GM21423 (cell line): ENCODE measurements around the gene ADAM12.

Experiments
- ATAC-seq: cut with Tn5 transposase; IDR thresholded peaks from one replicate; pipeline ENCODE4 v1.9.1; 2021; ENCODE audit warnings: mild to moderate bottlenecking, moderate library complexity; ENCODE audit not compliant: unreplicated experiment

Gene ADAM12

DNA sequence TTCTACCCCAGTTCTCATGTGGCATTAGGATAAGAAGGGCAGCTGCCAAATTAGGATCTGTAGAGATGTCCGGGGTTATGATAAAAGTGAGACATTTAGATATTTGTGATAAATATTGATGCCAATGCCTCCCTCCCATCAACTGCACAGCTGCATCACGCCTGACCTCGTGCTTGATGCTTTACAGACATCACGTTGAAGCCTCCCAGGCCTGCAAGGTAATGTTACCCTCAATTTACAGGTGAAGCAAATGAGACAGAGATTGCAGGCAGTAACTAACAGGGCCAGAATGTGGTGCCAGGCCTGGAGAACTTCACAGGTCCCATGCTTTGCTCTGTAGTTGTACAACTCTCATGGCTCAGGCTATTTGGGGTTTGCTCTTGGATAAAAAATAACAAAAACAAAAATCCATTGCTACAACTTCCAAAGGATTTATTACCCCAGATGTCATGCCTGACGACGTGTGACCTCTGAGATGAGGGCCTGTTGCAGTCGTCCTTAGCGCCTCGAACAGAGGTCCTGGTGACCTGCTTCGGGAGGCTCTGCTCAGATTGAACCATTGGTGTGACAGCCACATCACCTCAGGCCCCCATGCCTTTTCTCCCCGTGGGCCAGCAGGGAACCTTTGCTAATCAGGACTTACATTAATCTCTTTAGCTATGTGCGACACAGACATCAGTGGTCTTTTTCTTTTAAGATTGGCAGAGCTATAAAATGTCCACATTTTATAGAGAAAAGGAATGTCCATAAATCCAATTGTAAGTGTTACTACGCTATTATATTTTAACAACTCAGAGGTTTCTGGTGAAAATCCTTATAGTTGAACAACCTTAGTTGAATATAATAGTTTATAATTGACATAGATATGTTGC is 169.3 kb downstream of the ADAM12 start:
- ATAC-seq = no peak

GRCh38 chr10:126218174-126218573 is 170.1 kb downstream of the ADAM12 start:
- ATAC-seq = no peak

DNA sequence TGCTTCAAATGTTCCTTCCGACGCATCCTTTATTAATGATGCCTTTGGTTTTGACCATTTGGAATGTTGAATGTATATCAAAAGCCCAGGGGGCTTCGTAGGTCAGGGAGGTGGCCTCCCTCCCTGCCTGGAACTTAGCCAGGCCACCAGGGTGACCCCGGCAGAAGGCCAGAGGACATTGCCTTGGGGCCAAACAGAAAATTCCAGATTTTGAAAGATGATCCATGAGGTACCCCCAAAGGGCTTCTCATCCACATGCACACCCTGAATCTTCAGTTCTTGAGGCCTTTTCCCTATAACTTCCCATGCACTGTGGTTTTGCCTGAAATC is 171.7 kb downstream of the ADAM12 start:
- no peak for ATAC-seq

DNA sequence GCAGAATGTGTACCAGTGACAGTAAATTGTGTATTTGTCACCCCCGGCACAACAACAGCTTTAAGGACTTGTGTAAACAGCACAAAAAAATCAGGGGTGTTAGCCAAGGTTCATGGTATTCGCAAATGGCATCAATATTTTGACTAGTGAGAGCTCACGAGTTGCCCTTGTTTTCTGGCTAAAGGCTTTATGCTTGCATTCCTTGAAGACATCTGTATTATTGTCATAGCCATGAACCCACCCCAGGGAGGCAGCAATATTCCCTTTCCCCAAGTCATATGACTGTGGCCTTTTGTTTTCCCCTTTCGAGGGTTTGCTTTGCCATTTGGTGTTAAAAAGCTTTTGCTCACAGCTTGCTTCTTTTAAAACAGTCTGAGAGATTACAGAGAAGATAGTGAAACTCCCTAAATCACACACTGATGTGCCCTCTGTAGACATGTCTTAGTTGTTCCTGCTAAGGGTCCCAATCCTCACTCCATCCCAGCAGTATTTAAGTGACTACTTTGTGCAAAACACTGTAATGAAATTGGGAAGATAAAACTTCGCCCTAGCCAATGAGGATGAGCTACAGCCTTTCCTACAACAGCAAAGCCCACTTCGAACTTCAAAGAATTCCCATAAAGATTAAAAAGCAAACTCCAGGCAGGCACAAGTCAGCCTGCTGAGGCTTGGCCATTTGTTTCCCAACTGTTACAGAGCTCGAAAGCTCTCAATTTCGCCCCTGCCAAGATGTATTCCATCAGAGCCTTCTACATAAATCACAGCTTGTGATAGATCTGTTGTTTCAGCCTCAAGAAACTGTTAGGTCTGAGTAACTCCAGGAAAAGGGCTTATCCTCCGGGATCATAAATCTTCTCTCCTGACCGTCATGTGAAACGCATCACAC is 172.3 kb downstream of the ADAM12 start:
- no peak for ATAC-seq

- ATAC-seq = no peak
Observed at GRCh38 chr10:126214679-126215078, 173.6 kb downstream of the ADAM12 start.

GRCh38 chr10:126214021-126214420 is 174.3 kb downstream of the ADAM12 start:
- ATAC-seq = no peak

DNA sequence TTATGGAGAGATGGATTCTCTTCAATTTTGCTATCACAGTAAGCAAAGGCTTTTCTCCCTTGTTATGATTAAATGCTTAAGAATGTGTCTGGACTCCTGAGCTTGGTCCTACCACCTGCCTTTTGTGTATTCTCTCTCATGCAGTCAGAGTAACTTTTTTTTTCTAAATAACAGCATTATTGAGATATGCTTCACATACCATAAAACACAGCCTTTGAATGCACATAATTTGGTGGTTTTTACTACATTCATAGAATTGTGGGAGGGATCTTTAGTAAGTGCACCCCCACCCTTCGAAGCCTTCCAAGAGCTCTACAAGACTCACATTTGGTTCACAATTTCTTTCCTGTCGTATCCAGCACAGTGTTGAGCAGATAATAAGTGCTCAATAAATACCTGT is 175.5 kb downstream of the ADAM12 start:
- no peak for ATAC-seq

GRCh38 chr10:126210051-126210651 is 178.1 kb downstream of the ADAM12 start:
- no peak for ATAC-seq

GRCh38 chr10:126209451-126209850 is 178.8 kb downstream of the ADAM12 start:
- no peak for ATAC-seq

DNA sequence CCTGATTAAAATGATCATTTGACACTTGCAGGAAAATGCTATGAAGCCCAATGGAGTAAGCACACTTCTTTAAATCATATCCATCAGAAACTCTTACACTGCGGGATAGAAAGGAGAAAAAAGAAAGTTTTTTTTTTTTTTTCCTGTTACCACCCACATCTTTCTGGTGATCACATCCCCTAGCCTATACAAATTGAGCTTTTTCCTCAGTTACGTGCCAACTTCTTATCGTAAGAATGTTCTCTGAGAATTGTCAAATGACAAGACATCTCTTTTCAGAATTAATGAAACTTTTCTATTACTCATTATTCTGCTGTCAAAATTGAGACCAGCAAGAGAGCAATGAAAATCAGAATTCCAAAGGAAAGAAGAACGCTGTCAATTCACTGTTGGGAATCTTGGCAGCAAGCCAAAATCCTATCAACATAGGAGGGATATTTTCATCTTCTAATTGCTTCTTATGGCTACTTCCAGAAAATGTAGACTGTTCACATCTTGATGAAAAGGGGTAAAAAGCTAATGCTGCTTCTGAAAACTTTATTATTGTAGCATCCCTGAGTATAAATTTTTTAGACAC is 179.5 kb downstream of the ADAM12 start:
- no peak for ATAC-seq

- no peak for ATAC-seq
Observed at GRCh38 chr10:126207851-126208250, 180.4 kb downstream of the ADAM12 start.

DNA sequence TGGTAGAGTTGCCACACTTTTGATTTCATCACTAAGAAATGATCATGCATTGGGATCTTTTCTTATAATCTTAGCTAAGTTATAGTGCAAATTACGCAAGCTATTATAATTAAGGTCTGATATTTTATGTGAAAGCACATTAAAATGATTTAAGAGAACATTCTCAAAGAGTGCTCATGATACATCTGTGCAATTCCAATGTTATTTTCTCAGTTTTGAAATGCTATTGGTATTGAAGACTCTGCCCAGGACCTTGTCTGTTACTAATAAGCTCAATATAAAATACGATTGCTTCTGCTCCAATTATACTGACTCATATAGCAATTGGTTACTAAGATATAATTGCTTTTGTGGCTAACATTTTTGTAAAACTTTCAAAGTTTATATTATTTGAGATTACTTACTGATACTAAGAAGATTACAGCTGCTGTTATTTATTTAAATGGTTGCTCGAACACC is 180.9 kb downstream of the ADAM12 start:
- no peak for ATAC-seq

DNA sequence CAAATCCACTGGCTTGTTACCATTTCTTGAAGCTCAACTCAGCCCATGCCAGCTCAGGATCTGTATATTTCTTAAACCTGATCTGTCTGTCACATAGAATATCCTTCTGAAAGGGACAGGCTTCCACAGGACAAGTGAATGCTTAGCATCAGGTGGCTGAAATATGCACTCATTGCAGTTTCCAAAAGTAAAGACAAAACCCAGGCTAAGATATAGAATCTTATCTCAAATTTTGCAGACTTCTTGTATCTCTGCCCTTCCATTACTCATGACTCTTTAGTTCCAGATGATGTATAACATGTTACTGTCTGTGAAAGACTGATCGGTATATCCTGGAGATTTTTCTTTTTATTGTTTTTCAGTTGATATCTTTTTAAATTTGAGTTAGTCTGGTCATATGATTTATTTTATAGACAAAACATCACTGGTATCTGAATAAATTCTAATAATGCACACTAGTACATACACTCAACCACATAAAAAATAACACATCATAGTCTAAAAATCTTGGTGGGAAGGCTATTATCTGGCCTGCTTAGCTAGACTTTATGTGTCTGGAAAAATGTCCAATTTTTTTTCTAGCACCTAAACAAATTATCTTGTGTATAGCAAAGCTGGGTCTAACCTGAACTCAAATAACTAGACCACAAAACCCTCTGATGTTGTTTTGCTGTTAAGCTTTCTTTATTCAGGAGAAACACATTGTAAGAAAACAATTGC is 182.6 kb downstream of the ADAM12 start:
- no peak for ATAC-seq

GRCh38 chr10:126204320-126204719 is 184.0 kb downstream of the ADAM12 start:
- ATAC-seq = no peak

DNA sequence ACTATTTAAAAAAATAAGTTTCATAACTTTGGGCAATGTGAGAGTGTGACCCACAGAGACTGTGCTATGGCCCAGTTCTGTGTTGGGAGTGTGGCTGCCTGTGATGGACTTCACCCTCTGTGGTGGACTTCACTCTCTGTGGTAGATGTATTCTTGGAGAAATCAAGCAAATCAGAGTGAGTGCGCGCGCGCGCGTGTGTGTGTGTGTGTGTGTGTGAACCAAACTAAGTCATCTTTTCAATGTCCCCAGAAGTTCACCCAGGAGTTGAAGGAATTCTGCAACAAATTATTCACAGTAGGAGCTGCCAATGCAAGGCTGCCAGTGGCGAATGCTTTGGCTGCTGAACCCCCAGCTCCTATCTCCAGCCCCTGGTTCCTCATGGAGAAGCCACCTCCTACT is 184.5 kb downstream of the ADAM12 start:
- no peak for ATAC-seq

DNA sequence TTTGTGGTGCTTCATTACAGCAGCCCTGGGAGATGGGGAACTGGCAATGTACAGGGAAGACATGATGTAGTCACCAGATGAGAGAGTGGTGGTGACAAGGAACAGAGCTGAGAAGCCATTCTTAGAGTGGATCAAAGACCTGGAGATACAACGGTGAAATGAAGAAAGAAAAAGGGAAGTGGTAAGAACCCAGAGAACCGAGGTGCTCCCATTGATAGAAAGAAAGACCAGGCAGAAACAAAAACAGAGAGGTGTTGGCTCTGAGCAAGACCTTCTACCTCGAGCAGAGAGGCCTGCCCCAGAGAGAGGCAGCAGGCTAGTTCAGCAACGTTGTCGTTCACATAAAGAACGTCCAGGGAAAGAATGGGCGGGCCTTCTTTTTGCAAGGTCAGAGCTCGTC is 186.7 kb downstream of the ADAM12 start:
- no peak for ATAC-seq

DNA sequence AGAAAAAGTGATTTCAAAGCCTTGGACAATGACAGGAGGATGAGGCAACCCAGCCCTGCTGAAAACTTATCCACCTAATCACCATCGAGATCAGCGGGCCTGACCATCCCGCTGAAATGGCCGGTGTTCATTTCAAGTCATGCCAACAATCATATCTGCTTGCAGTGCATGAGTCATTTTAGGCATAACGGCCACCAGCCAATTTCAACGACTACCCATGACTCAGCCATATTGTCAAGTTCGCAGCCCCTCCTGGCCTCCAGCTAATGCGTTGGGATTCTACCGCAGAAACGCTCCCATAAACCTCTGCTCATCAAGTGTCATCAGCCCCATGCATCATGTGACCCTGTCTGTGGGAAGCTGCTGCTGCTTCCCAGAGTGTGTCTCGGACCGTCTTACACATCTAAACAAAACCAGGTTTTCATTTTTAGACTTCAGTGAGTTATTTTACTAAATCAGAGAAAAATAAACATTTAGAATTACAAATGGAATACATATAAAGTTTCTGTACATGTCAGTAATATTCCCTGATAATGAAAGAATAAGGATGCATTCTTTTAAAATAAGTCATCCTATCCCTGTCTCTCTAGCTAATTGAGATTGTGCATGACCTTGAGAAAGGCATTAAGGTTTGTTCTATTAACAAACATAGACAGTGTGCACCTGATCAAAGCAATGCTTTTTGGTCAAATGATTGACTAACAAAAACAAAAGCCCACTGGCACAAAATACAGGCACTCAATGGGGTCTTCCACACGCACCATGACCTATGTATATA is 188.9 kb downstream of the ADAM12 start:
- ATAC-seq = no peak

- ATAC-seq = no peak
Observed at GRCh38 chr10:126198681-126199080, 189.6 kb downstream of the ADAM12 start.

GRCh38 chr10:126197036-126197543 is 191.2 kb downstream of the ADAM12 start:
- ATAC-seq = no peak

- ATAC-seq = no peak
Observed at GRCh38 chr10:126196281-126196680, 192.0 kb downstream of the ADAM12 start.
